HG03175 (cell line): ENCODE data around the gene KIAA2012.

ENCODE experiments used
- ATAC-seq: cut with Tn5 transposase; IDR thresholded peaks from one replicate; pipeline ENCODE4 v1.9.1; 2021; ENCODE audit warnings: mild to moderate bottlenecking, moderate library complexity; ENCODE audit not compliant: unreplicated experiment

Gene KIAA2012

DNA sequence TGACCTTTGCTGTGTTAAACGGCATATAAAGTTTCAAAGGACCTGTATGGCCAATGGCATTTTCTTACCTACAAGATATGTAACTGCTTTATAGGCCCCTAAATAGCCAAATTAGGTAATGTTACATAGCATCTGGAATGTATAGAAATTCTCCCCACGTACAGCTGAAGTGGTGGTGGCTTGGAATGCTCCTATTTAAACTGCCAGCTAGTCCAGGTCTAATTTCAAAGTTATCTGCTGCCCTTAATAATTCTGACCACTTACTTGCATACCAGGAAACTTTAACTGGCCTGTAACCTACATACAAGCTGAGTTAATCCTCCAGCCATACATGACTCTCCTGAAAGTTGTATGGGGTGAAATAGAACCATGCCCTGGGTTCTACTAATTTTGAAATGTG, 1.3 kb downstream of the KIAA2012 start:
- no peak for ATAC-seq

DNA sequence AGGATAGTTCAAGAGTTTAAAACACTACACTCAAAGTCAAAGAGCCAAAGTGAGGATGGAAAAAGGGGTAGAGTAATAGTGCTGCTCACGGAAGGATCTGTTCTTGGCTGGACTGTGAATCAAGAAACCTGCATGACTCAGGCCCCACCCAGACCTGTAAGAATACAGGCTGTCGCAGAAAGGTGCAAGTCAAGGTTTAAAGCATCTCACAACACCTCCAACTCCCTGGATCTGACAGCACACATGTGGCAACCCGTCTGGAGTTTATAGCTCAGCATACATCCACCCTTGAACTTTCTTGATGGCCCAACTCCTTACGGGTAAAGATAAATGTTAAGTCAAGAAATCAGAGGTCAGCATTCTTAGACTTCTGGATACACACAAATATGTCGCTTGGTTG, 6.3 kb downstream of the KIAA2012 start:
- no peak for ATAC-seq

DNA sequence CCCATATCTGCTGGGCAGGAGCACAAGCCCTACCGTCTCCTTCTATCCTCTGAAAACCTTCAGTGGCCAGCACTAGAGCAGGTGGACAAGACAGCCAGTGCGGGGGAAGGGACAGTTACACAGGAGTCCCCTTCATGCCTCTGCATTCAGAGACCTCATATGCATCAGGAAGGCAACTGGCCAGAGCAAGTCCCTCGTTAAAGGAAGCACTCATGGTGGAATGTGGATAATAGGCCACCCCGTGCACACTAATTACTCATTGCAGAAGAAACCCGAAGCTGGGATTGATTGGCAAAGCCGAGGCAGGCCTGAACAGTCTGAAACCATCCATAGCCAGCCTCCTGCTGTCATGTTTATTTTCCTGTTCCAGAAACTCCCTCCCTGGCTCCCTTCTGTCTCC, 11.2 kb downstream of the KIAA2012 start:
- ATAC-seq: no peak

DNA sequence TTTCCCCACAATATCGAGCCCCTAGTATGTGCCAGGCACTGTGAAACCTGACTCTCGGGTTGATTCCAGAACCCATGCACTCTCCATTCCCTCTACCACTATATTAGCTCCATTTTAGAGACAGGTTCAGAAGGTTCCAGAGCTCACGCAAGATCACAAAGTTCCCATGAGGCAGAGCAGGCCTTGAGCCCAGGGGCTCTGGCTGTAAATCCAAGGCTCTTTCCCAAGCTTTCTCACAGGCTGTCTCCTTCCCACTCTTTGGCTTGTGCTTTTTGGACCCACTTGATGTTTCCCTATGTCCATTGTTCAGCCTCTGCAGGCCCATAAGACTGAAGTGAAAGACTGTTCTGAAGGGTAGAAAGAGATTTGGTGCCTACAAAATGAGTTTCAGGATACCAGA, 15.7 kb downstream of the KIAA2012 start:
- ATAC-seq: no peak

DNA sequence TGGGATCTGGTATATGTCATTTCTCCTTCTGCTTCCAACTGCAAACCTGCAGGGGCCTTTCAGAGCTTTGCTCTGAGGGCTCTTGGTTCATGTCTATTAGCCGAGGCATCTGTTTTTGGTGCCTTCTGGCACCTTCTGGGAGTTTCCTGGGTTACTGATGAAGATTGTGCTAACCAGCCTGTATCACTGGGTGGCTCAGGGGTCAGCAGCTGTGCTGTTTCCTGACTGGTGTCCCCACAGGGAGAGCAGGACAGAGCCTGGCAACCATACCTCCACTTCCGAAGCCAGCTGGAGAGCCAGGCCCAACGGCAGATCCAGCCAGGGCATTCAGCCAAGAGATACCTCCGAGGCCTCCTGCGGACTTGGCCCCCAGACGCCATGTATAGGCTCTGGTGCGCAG, 17.5 kb downstream of the KIAA2012 start:
- ATAC-seq: no peak

DNA sequence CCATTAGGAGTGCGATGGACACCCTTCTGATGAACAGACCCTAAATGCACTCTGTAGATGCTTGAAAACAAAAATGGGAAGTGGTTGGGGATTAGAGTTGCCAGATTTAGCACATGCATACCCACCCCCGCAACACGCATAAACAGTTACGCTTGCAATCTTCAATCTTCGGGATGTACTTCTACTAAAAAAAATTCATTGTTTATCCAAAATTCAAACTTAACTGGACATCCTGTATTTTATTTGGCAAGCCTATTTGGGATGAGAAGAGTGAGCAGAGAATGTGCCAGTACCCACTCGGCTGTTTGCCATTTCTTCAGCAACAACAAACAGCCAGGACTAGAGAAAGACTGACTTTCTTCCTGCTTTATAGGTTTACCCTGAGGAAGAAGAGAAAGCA, 18.4 kb downstream of the KIAA2012 start:
- ATAC-seq: no peak

DNA sequence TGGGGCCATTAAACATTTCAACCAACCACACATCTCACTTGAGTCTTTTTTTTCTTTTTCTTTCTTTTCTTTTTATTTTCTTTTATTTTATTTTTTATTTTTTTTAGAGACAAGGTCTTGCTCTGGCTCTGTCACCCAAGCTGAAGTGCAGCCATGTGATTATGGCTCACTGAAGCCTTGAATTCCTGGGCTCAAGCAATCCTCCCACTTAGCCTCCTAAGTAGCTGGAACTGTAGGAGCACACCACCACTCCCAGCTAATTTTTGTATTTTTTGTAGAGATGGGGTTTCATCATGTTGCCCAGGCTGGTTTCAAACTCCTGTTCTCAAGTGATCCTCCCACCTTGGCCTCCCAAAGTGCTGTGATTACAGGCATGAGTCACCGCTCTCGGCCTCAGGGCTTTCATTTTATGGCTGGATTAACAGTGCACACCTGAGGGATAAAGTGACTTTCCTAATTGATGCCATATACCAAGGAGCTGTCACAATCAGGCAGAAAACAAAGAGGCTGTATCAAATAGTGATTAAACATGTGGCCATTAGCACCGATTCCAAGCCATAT, 21.5 kb downstream of the KIAA2012 start:
- no peak for ATAC-seq

DNA sequence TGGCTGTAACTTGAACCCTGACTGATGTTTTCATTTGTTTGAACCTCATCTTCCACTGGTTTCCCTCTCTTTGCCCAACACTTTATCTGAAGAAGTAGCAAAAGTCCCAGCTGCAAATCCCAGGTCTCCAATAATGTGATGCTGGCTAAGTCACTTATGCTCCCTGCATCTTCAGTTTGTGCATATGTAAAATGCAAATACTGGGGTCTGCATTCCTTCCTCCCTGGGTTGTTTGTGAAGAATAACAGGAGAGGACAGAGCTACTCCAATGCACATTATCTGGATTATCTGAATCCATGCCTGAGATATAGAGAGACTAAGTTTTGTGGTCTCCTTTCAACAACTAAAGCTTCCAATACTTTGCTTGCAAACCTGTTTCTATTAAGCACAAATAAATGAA, 22.2 kb downstream of the KIAA2012 start:
- no peak for ATAC-seq

DNA sequence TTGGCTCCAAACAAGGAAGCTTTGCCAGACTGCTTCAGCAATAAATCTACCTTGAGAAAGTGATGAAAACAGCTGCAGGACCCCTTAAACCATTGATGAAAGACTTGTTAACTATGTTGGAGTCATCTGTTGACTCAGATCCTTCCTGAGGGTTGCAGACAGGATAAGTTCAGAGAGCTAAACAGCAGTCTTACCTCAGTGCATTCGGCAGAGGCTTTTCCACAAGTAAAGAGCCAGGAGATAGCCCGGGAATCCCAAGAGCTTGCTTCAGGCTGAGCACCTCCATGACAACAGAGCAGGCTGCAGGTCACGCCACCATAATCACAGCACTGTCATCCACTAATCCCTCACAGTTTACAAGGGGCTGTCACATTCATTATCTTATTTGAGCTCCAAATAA, 23.7 kb downstream of the KIAA2012 start:
- ATAC-seq: no peak

DNA sequence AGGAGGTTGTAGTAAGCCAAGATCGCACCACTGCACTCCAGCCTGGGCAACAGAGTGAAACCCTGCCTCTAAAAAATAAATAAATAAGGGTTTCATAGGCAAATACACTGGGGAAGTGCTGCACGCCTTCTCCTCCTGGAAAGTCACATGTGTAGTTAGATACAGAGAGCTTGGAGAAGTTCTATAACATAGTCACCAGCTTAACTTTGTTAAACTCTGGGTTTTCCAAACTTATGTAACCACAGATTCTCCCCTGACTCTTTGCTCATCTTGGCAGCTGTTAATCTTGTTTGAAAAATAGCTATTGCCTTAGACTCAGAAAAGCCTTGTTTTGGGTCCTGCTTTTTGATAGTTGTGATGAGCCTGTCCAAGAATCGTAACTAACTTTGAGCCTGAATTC, 25.2 kb downstream of the KIAA2012 start:
- ATAC-seq: no peak

DNA sequence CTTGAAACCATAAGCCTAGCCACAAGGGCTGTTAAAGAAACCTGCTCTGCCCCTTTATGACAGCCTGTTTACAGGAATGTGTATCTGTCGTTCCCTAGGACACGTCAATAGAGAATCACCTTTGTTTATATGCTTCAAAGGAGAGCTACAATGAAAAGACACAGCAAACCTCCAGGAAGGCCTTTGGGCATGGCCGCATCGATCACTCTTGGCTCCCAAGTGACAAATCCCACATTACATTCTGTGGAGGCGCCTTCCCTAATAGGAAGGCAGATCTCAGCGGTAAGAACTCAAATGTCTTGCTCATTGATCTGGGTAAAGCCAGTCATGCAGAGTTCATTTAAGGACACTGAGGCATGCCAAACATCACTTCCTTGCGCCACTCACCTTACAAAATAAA, 26.5 kb downstream of the KIAA2012 start:
- no peak for ATAC-seq

DNA sequence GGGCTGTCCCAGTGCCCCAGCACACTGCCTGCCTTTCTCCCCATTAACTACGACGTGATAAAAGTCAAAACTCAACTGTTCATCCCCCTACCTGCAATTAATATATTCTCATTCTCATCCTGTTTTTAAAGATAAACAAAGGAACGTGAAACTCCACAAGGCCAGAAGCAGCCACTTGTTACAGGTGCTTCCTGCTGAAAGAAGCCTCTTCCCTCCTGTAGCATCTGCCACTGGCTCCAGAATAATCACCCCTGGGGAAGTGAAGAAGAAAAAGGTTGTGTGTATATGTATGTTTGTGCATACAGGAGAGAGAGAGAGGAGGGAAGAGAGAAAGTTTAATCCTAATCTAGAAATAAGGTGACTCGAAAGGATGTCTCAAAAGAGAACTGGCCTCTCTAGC, 27.1 kb downstream of the KIAA2012 start:
- no peak for ATAC-seq

DNA sequence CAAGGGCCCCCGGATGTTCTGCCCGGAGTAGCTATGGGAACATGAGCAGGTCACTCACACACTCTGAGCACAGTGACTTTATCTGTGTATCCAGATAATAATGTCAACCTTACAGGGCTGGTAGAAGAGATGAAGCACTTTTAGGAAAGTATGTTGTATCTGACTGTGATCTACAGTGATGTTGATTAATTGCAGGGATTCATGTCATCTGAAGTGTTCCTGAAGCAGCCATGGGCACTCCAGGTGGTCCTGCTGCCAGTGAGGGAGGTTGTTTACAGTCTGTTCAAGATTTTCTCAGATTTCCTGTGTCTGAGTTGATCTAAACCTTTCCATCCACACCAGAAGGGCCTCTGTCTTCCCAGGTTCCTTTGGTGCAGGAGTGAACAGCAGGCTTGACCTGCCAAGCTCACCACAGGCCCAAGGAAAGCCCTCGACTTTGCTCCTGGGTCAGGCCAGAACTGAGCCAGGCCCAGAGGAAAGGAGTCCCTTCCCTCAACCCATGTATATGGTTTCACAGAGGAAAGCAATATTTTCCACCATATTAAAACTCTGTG, 28.0 kb downstream of the KIAA2012 start:
- no peak for ATAC-seq

DNA sequence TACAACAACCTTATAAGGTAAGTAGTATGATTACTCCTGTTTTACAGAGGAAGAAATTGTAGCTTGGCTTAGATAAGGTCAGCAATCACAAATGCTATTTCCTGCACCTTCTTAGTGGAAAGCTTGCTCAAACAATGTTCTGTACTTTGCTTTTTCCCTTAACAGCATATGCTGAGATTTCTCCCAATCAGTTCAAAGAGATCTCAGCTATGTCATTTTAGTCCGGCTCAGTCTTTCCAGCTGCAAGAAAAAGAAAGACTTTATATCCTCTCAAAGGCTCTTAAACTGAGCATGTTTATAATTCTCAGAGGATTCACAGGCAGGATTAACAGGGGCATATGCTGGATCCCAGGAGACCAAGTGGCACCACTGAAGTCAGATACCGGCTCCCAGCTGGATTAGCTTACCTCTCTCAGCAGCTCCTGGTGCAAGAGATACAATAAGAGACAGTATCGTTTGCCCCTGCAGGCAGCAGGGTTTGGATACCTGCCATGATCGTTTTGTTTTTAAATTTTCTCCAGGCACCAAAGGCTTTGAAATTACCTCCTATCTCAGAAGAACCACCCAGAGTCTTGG, 29.5 kb downstream of the KIAA2012 start:
- no peak for ATAC-seq

DNA sequence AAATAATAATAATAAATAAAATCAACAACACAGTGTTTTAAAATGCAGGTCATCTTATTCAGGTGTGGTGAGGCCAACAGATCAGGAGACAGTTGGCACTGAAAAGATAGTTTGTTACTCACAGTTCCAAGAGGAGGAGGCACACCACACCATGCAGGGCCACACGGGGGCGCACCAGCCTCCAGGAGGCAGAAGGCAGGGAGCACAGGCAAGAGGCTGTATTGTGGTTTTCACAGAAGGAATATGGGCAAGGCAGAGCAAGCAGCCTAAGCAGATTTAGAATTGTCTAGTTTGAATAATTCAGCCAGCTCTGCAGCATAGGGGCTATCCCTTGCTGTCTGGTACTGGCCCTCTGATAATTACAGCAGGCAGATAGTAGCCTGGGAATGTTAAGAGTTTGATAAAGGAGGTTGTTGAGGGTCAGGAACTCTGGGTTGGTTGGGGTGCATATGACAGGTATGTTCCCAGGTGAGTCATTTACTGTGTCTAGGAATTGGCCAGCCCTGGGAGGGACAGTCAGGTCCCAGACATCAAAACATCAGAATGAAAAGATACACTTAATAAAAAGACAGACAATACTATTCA, 31.3 kb downstream of the KIAA2012 start:
- ATAC-seq: no peak

DNA sequence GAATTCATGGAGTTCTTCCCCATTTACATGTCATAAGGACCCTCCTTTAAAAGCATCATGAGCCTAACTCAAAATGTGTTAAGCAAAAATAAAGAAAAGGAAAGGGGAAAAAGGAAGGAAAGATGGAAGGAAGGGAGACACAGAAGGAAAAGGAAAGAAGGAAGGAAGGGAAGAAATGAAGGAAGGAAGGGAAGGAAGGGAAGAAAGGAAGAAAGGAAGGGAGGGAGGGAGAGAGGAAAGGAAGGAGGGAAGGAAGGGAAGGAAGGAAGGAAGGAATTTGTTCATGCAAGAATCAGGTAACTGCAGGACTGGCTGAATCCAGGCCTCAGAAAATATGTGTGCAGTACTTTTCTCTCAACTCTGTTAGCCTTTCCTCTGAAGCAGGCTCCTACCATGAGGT, 32.0 kb downstream of the KIAA2012 start:
- ATAC-seq: no peak

DNA sequence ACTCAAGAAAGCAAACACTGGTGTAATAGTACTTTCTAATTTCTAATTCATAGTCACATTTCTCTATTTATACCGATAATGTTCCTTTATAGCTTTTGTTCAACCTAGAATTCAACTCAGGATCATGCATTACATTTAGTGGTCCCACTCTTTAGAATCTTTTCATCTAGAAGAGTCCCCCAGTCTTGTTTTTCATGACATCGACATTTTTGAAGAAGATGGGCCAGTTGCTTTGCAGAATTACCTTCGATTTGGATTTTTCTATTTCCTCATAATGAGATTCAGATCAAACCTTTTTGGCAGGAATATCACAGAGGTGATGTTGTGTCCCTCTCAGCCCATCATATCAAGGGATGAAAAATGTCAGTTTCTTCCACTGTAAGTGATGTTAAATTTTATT, 35.3 kb downstream of the KIAA2012 start:
- no peak for ATAC-seq

DNA sequence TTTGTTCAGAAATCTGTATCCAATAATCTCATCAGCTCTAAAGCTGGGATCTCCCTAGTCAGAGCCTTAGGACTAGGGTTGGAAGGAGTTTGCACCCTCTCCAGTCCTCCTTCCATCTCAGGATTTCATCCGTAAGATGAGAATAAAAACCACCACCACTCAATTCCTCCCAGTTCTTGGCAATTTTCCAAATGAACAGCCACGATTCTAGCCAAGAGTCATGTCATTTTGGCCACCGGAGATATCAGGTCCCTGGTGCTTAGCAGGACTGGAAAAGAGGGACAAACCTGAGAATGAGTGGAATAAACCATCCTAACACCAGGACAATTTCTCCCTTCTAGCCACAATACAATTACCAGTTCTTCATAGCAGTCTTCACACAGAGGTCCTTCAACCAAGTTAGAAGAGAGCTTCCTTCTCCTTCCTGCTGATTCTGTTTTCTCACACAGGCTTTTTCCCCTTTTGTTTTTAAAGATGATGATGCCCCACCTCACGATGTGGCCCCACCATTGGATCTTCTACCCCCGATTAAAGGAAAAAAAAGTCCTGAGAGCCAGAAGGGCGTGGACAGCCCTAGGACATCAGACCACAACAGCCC, 36.2 kb downstream of the KIAA2012 start:
- no peak for ATAC-seq

DNA sequence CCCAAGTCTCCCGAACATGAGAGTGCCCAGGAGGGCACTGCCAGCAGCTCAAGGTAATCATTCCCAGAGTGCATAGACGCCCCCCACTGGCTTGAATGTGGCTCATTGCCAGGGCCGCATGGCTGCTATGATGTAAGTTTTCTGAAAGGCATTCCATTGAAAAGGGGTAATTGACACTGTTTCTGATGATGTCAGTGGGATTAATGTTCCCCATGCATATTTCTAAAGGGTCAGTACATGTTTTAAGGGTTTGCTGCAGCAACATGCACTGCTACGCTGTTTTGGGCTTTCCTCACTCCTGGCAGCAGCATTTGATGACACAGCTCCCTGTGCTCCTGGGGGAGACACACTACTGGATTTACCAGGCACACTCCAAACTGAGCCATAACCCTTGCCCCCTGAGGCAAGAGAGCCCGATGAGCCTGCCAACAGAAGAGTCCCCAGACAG, 36.7 kb downstream of the KIAA2012 start:
- ATAC-seq: no peak

DNA sequence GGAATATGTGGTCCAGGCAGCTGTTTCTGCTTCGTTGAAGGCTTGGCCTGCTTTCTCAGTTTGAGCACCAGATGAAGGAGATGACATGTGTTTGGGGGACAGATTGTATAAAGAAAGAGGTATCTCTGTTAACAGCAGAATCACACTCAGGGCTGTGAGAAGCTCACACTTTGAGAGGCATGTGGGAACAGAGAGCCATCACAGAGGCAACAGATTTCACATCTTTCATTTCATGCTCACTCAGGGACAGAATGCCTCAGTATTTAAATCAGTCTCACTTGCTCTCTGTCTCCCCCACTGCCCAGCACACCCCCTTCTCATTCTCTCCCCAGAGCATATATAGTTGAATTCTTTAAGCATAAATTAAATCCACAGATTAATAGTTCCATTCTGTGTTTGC, 37.4 kb downstream of the KIAA2012 start:
- ATAC-seq: no peak

DNA sequence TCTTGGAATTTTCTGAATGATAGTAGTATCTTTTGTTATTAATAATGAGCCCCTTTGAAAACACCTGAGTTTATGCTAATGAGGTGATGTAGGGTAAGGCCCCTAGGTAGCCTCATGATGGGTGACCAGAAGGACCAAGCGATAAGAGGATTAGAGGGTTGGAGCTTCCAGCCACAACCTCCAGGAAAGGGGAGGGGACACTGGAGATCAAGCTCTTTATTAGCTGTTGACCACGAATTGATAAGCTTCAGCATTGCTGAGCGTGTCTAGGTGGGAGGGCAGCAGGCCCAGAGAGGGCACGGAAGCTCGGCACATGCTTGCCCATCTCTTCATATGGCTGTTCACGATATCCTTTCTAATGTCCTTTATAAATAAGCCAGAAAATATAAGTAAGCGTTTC, 39.0 kb downstream of the KIAA2012 start:
- ATAC-seq: no peak

DNA sequence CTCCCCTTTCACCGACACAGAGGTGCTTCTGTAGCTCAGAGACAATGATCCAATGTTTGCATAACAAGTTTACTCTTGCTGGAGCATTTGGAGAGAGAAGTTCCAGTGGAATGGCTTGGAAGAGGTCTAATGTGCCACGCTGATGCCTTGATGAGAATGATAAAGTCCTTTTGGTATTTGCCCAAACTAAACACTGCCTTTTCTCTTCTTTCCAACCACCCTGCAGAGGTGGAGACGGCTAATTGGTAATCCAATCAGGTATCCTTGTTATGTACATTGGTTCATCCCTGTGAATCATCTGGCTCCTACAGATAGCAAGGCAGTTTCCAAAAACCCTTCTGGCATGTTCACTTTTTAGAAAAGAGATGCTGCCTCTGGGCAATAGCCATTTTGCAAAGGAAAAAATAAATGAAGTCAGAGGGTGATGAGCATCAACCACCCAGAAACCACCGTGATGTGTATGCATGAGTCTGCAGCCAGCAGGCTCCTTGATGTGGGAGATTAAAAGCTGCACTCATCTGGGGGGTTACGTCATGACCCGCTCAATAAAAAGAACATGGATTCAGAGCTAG, 40.6 kb downstream of the KIAA2012 start:
- no peak for ATAC-seq
